GM18499 (cell line): Measurements from ENCODE around the gene STXBP3.

Experiments used
- ATAC-seq: cut with Tn5 transposase; IDR thresholded peaks from one replicate; pipeline ENCODE4 v1.9.1; 2021; ENCODE audit warnings: moderate number of reproducible peaks; ENCODE audit not compliant: insufficient read depth, unreplicated experiment

The STXBP3 gene

DNA sequence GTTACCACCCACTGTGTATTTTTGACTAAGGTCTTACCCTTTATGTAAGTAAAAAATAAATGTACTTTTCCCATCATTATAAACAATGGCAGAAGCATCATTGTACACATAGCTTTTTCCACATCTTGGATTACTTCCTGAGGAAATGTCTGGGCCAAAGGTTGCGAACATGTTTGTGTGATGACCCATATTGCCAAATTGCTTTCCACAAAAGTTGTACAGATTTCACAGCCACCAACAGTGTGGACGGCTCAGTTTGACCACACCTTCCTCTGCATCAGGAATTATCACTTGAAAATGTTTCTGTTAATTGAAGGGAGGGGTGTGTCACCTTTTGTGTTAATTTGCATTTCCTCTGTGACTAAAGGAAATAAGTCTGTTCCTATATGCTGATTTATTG is 84.8 kb downstream of the STXBP3 start:
- ATAC-seq, result no peak

DNA sequence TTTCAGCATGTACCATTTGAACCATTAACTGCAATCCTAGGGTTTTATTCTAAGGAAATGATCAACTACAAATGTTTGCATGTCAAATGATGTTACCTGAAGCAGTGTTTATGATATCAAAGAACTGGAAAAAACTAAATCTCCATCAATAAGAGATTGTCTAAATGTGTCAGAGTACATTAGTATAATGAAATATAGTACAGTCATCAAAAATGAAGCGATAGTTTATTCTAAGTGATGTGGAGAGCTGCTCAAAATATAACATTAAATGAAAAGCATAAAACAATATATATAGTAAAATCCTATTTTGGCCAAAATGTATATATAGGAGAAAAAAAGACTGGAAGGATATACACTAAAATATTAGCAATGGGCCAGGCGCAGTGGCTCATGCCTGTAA is 86.5 kb downstream of the STXBP3 start:
- no peak for ATAC-seq

DNA sequence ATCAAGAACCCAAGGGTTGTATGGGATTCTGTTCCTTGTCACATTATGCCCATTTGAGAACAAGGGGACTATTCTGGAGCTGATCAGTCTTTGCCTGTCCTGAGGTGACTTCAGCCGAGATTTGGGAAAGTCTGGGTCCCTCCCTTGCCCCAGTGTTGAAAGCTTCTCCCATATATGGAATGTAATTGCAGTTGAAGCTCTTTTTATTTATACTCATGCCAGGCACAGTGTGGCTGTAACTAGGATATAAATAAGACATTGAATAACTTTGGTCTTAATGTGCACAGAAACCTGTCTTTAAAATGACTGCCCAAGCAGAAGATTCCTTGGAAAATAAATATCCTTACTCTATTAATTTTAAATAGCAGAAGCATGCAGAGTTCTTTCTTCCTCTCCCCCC is 95.2 kb downstream of the STXBP3 start:
- no peak for ATAC-seq

- ATAC-seq, result no peak
Observed at GRCh38 chr1:108842525-108843181, 96.2 kb downstream of the STXBP3 start.

- no peak for ATAC-seq
Observed at GRCh38 chr1:108843390-108844137, 97.1 kb downstream of the STXBP3 start.

- no peak for ATAC-seq
Observed at GRCh38 chr1:108845446-108845845, 99.0 kb downstream of the STXBP3 start.

DNA sequence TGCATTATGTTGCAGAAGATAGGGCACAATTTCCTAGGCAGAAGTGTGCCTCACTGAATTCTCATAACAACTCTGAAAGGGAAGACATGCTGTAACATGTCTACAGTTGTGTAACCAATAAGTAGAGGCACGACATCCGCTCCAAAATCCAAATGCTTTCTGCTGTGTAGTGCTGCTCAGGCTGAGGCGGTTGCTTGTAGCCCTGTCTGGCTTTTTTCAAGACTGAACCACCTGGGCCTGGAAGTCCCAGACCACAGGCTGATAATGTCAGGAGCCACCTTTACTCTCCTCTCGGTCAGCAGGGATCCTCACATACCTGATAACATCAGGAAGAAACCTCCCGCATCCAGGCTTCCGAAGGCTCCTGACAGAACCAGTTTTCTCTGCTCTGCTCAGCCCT is 99.5 kb downstream of the STXBP3 start:
- no peak for ATAC-seq

DNA sequence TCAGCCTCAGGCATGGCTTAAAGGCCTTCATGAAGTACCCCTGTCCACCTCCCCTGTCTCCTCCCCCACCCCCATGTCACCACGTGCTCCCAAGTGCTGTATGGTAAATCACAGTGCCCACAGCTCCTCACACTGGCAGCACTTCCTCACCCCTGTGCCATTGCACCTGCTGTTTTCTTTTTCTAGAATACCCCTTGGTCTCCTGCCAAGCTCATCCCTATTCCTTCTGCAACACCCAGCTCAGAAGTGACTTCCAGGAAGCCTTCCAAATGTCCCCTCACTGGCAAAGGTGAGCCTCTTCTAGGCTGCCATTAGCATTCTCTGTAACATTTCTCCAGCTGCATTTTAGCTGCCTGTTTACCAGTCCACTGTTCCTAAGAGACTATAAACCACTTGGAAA is 101.0 kb downstream of the STXBP3 start:
- ATAC-seq, result no peak

DNA sequence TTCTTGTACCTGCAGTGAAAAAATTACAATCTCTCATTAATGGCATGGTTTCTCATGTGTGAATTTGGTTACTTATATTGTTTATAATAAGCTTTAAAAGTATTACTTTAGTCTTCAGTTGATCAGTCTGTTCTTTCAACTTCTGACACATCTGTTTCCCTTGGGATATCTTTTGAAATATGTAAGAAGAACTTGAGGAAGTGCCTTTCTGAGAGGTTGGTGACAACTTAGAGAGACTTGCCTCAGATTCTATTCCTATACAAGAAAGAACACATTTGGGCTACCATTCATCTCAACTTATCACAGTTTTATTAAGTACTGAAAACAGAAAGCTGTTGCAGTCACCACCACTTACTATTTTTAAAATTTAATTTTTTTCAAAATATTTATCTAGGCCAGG is 102.3 kb downstream of the STXBP3 start:
- no peak for ATAC-seq

DNA sequence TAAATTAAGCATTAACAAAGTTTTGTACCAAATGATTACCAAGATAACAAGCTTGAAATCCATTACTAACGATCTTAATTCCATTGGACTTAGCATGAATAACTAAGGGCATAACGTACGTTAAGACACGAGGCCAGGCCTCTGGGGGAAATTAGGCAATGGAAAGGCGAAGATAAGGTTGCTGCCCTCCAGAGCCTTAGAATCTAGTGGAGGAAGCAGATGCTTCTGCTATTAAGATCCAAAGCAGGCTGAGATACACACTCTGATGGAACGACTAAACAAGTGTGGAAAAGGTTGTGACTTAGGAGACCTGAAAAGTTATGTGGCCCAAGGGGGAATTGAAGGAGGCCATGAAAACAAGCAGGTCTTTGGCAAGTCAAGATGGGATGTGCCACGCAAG is 104.5 kb downstream of the STXBP3 start:
- no peak for ATAC-seq

DNA sequence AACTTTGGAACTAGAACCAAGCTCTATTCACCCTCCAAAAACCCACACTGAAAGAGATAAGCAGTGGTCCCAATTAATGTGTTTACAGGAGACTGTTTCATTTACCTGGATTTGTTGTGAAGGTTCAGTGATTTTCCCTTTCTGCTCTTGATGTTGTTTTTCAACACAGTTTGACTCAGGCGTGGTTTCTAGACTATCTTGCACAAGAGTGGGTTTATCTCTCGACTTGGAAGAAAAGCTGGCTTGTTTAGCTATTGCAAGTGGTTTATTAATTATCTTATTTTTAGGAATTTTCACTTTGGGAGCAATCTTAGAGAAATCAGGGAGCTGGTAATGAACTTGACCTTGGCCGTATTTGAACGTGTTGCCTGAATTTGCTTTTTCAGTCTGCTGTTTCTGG is 105.1 kb downstream of the STXBP3 start:
- no peak for ATAC-seq

DNA sequence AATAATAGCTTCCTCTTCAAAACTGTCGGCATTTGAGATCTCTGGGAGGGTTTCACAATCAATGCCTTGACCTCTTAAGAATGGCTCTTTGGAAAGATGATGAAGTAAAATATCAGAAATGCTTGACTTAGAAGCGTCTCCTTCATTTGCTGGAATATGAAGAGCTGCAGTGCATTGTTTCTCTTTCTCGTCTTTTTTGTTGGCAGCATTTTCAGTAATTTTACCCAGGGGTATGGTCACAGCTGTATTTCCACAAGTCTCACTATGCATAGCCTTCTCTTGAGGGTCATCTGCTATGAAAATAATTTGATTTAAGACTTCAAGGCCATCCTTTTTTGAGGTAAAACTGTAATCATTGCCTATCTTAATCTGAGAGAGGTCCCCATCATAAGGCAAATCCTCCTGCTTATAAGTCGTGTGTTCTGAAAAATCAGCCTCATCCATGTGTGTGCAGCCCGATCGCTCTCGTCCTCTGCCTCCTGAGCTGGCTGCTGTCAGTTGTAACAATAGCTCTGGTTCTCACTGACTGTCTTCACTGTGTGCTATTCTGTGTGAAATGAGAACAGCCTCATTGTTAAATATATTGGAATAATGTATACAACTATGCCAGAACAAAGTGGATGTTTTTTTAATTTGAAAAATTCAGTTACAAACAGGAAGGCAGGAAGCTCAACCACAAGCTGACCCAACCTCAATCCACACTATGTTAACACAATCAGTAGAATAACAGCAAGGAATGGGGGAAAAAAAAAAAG is 105.9 kb downstream of the STXBP3 start:
- ATAC-seq, result no peak

- ATAC-seq, result no peak
Observed at GRCh38 chr1:108854221-108855019, 107.9 kb downstream of the STXBP3 start.

GRCh38 chr1:108856994-108857393 is 110.5 kb downstream of the STXBP3 start, which contains the start of gene AKNAD1:
TSS of gene AKNAD1 (minus strand) at chr1:108857094. CDS start at chr1:108852664, 4,430 bp downstream.
- no peak for ATAC-seq

GRCh38 chr1:108858230-108858950 is 111.9 kb downstream of the STXBP3 start:
- ATAC-seq, result no peak
